ENCODE results near the gene TMEM123.

The TMEM123 gene

GRCh38 chr11:102431404-102431803 is 21.2 kb downstream of the TMEM123 start:
- TF ChIP-seq CTCF (IDR thresholded peaks at IDR 0.05; ENCODE audit: control insufficient read depth, extremely low read depth, insufficient read depth), result no peak
- H3K4me3 ChIP-seq (ENCODE audit: low read depth, low read length), result no peak overlapping the region
- no peak for DNase-seq (ENCODE audit: low read depth)

GRCh38 chr11:102430158-102430836 is 22.3 kb downstream of the TMEM123 start:
- TF ChIP-seq CTCF (IDR thresholded peaks at IDR 0.05; ENCODE audit: control insufficient read depth, extremely low read depth, insufficient read depth), result no peak
- no peak overlapping the region for H3K4me3 ChIP-seq (ENCODE audit: low read depth, low read length)
- DNase-seq (ENCODE audit: low read depth), result no peak

GRCh38 chr11:102429691-102430090 is 22.9 kb downstream of the TMEM123 start:
- DNase-seq (ENCODE audit: low read depth), result no peak
- no peak for TF ChIP-seq CTCF (IDR thresholded peaks at IDR 0.05; ENCODE audit: control insufficient read depth, extremely low read depth, insufficient read depth)
- no peak overlapping the region for H3K4me3 ChIP-seq (ENCODE audit: low read depth, low read length)

- DNase-seq (ENCODE audit: low read depth), result no peak
- no peak overlapping the region for H3K4me3 ChIP-seq (ENCODE audit: low read depth, low read length)
- no peak for TF ChIP-seq CTCF (IDR thresholded peaks at IDR 0.05; ENCODE audit: control insufficient read depth, extremely low read depth, insufficient read depth)
Observed at GRCh38 chr11:102429226-102429625, 23.3 kb downstream of the TMEM123 start.

GRCh38 chr11:102428696-102429095 is 23.9 kb downstream of the TMEM123 start:
- no peak for DNase-seq (ENCODE audit: low read depth)
- H3K4me3 ChIP-seq (ENCODE audit: low read depth, low read length), result no peak overlapping the region
- TF ChIP-seq CTCF (IDR thresholded peaks at IDR 0.05; ENCODE audit: control insufficient read depth, extremely low read depth, insufficient read depth), result no peak

- no peak overlapping the region for H3K4me3 ChIP-seq (ENCODE audit: low read depth, low read length)
- TF ChIP-seq CTCF (IDR thresholded peaks at IDR 0.05; ENCODE audit: control insufficient read depth, extremely low read depth, insufficient read depth), result no peak
- peak; percentile 26 for DNase-seq (ENCODE audit: low read depth)
Observed at GRCh38 chr11:102427068-102427467, 25.5 kb downstream of the TMEM123 start.

- no peak for TF ChIP-seq CTCF (IDR thresholded peaks at IDR 0.05; ENCODE audit: control insufficient read depth, extremely low read depth, insufficient read depth)
- H3K4me3 ChIP-seq (ENCODE audit: low read depth, low read length), result no peak overlapping the region
- DNase-seq (ENCODE audit: low read depth), result no peak
Observed at GRCh38 chr11:102426570-102426969, 26.0 kb downstream of the TMEM123 start.

Data from LNCaP clone FGC (cell line).